Pancreas (tissue), 10 donors: ENCODE results near the gene RAD51C. TPM values are rescaled to one million over a fixed set of nuclear protein-coding genes. Genes with fewer than 3 reads are reported as not detected.

Experiments used
- ATAC-seq, 4 donors: fragments of 200-7000 bp; cut with Tn5 transposase; one replicate each; pipeline versions ENCODE4 v1.8.0 to v1.9.1; 2020; ENCODE audit warnings: mild to moderate bottlenecking in 4 of 4, moderate library complexity in 4 of 4
- DNase-seq, 6 donors: peaks; one replicate each; pipeline ENCODE4 v3.0.0-alpha.2; 2020
- FAIRE-seq: peaks from 2 replicates; lab custom pipeline; 2012; peaks lifted over from hg19 to GRCh38; lab: Jason Lieb, UNC
- H3K27ac ChIP-seq, 4 donors: fragments of 200-600 bp; sonication (generic); 1 replicate in 3 of 4; 2 replicates in 1 of 4; pipeline versions ENCODE4 v1.5.0 to v1.8.0; 2020
- H3K27me3 ChIP-seq, 4 donors: fragments of 200-600 bp; one replicate each; pipeline ENCODE4 v1.8.0; 2021
- H3K36me3 ChIP-seq, 3 donors: fragments of 200-600 bp; sonication (generic) in 1 of 3; one replicate each; pipeline versions ENCODE4 v1.5.0 to v1.8.0; 2020 to 2021
- H3K4me1 ChIP-seq, 3 donors: fragments of 200-600 bp; one replicate each; pipeline ENCODE4 v1.8.0; 2021
- H3K4me3 ChIP-seq, 4 donors: fragments of 200-600 bp; sonication (generic) in 2 of 4; one replicate each; pipeline versions ENCODE4 v1.5.0 to v1.8.0; 2020 to 2021
- H3K9me3 ChIP-seq, 4 donors: fragments of 200-600 bp; one replicate each; pipeline ENCODE4 v1.8.0; 2021
- CTCF ChIP-seq, 4 donors: fragments of 200-600 bp; sonication (generic) in 3 of 4; IDR thresholded peaks; one replicate each; pipeline versions ENCODE4 v1.5.0 to v1.8.0; 2021; ENCODE audit warnings: antibody characterized with exemption in 4 of 4
- WGBS, 2 donors: extraction: QIAGEN DNeasy Blood & Tissue Kit; methylation state at CpG; one replicate each; pipeline ENCODE4 v1.1.7; 2013; 5-methylcytosine and 5-hydroxymethylcytosine counted together
- intact Hi-C, 3 donors: fragments of 100-400 bp; cut with DNase I; formaldehyde crosslinking; loops; one replicate each; pipeline versions ENCODE4 v1.11.1 to v1.14.2; 2022
- polyA plus RNA-seq, 2 donors: library from polyadenylated mRNA; stranded (reverse); fragments of 200-250 nt; gene quantifications; one replicate each; pipeline ENCODE4 v1.2.3, GENCODE V29; 2013
- total RNA-seq, 6 donors: library from RNA; stranded (reverse); fragmentation: NEBNext Ultra II Directional in 4 of 6; extraction: Animal tissue kit (Norgen Biotek cat#: 25700) in 4 of 6; gene quantifications; one replicate each; pipeline versions ENCODE4 v1.2.1 to v1.2.4, GENCODE V29; 2021 to 2023
- donor health status: healthy with polysubstance abuse.
- donor health status: DM: no; HTN: no; CAD: no; lungs with moderate emphysema.
- donor health status: DM: no; HTN: no; CAD: no.
- donor health status: control.
- donor health status: control.
- donor health status: Bipolar disorder and iron deficiency.
- donor health status: DM: yes; HTN: yes; CAD: no.
- donor health status: DM: no; HTN: no; CAD: no.
- donor health status: DM: no; HTN: no; CAD: no.
- donor health status: DM: yes; HTN: yes; CAD: no.

The RAD51C gene
- total and polyA plus RNA-seq, 8 donors: 3.7 to 12.8 (median 8.3) TPM

DNA sequence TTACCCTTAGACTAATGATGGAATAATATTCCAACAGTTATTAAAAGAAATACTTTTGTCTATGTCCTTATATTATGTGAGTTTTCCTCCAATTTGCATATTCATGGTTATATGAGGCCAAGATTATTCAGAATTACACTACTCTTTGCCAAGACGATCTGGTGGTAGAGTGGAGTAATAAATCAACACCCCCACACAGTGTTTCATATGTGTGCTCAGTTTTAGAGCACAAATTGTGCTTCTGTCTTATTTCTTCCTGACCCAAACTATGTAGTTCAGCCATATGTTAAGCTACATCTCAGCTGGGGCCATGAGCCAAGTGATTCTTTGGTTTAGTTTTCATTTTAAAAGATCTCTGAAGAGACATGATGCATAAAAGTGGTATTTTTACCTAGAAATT, 36.4 kb downstream of the RAD51C start:
- Histone ChIP-seq H3K36me3 (no peaks in the 10 kb centered on the region), H3K4me3 (no peak overlapping the region), H3K27ac (no peak overlapping the region), H3K27me3 (no peaks in the 10 kb centered on the region), H3K4me1 (no peaks in the 10 kb centered on the region), H3K9me3 (no peaks in the 10 kb centered on the region)
- TF ChIP-seq CTCF (IDR thresholded peaks at IDR 0.05): no peak
- WGBS, 2 donors: 44 to 71% methylated on average over 1 of the region's 1 CpG
- ATAC-seq (no peak), DNase-seq (no peak), FAIRE-seq (no peak)
- intact Hi-C loops: no loop called here

DNA sequence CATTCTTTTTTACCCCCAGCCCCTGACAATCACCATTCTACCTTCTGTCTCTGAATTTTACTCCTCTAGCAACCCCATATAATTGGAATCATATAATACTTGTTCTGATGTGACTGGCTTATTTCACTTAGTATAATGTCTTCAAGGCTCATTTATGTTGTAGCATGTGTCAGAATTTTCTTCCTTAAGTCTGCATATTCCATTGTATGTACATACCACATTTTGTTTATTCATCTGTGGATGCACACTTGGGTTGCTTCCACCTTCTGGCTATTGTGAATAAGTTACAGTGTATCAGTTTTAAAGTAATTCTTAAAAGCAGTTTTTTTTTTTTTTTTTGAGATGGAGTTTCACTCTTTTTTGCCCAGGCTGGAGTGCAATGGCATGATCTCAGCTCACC, 38.5 kb downstream of the RAD51C start:
- intact Hi-C loops: no loop called here
- no peak for DNase-seq
- Histone ChIP-seq H3K9me3 (no peaks in the 10 kb centered on the region), H3K4me3 (no peak overlapping the region), H3K36me3 (no peaks in the 10 kb centered on the region), H3K27ac (no peak overlapping the region), H3K4me1 (no peaks in the 10 kb centered on the region), H3K27me3 (no peaks in the 10 kb centered on the region)
- ATAC-seq: no peak
- no peak for TF ChIP-seq CTCF (IDR thresholded peaks at IDR 0.05)
- FAIRE-seq: no peak

- DNase-seq: no peak
- no peaks in the 10 kb centered on the region for H3K4me1 ChIP-seq
- no peak overlapping the region for H3K27ac ChIP-seq
- no peaks in the 10 kb centered on the region for H3K9me3 ChIP-seq
- WGBS, 2 donors: 84 to 87% methylated on average over 3 of the region's 3 CpGs
- no peak for TF ChIP-seq CTCF (IDR thresholded peaks at IDR 0.05)
- H3K27me3 ChIP-seq: no peaks in the 10 kb centered on the region
- no peak for ATAC-seq
- no peak overlapping the region for H3K4me3 ChIP-seq
- no peaks in the 10 kb centered on the region for H3K36me3 ChIP-seq
- intact Hi-C loops: no loop called here
- FAIRE-seq: no peak
These were observed 41.6 kb downstream of the RAD51C start for GRCh38 chr17:58734040-58734439.

DNA sequence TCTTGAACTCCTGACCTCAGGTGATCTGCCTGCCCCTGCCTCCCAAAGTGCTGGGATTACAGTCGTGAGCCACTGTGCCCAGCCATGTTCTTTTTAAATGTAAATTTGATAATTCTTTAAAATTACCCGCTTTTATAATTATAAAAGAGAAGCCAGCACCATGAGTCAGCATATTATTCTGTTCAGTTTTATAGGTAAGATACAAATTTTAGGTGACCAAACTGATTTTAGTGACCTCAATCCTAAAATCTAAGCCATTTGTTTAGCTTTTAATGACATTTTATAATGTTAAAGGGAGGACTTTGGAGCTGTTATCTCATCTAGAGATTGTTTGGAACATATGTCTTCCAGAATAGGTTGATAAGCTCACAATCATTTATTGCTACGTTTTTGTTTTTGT, 42.4 kb downstream of the RAD51C start:
- intact Hi-C loops: no loop called here
- 63 to 72% methylated on average over 3 of the region's 3 CpGs for WGBS, 2 donors
- Histone ChIP-seq H3K27me3 (no peaks in the 10 kb centered on the region), H3K27ac (no peak overlapping the region), H3K36me3 (no peaks in the 10 kb centered on the region), H3K4me3 (no peak overlapping the region), H3K9me3 (no peaks in the 10 kb centered on the region), H3K4me1 (no peaks in the 10 kb centered on the region)
- ATAC-seq: no peak
- DNase-seq: no peak
- TF ChIP-seq CTCF (IDR thresholded peaks at IDR 0.05): no peak
- no peak for FAIRE-seq

DNA sequence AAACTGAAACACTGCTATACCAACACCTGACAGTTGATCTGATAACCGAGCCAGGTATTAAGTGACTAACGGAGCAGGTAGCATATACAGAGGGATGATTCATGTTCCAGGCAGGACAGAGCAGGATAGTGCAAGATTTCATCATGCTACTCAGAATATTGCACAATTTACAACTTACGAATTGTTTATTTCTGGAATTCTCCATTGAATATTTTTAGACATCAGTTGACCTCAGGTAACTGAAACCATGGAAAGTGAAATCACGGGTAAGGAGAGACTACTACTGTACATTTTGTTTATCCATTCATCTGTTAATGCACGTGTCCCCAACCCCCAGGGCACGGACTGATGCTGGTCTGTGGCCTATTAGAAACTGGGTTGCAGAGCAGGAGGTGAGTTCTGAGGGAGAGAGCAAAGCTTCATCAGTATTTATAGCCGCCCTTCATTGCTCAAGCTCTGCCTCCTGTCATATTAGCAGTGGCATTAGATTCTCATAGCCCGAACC, 48.8 kb downstream of the RAD51C start:
- intact Hi-C loops: no loop called here

More for the DNA sequence above, 48.8 kb downstream of the RAD51C start:
- FAIRE-seq (no peak), DNase-seq (no peak), ATAC-seq (no peak)
- Histone ChIP-seq H3K4me1 (no peaks in the 10 kb centered on the region), H3K27ac (no peak overlapping the region), H3K27me3 (no peaks in the 10 kb centered on the region), H3K9me3 (no peaks in the 10 kb centered on the region), H3K4me3 (no peak overlapping the region), H3K36me3 (no peaks in the 10 kb centered on the region)
- WGBS, 2 donors: 81% methylated on average over 8 of the region's 8 CpGs
- no peak for TF ChIP-seq CTCF (IDR thresholded peaks at IDR 0.05)
